HepG2 (cell line): ENCODE measurements around the gene GTF2B. TPM values are rescaled to one million over a fixed set of nuclear protein-coding genes. Genes with fewer than 3 reads are reported as not detected.

ENCODE experiments used
- ATAC-seq: fragments of 200-7000 bp; cut with Tn5 transposase; 3 replicates; pipeline ENCODE4 v1.9.1; 2020; ENCODE audit warnings: mild to moderate bottlenecking, moderate library complexity
- Bru-seq: library from RNA; stranded (reverse); fragments of 400-500 nt; gene quantifications from one replicate; lab custom pipeline; 2021; lab: Mats Ljungman, UMichigan
- BruChase-seq, 2 experiments: library from RNA; stranded (reverse); fragments of 400-500 nt; gene quantifications; one replicate each; lab custom pipeline; 2021; lab: Mats Ljungman, UMichigan
- BruUV-seq: library from RNA; stranded (reverse); fragments of 400-500 nt; replicated peaks from 2 replicates; lab custom pipeline; 2021; lab: Mats Ljungman, UMichigan
- CTCF ChIA-PET: fragments of 300-600 bp; formaldehyde crosslinking; extraction: SDS; loops from one replicate; lab custom pipeline; 2021; ENCODE audit warnings: low total read pairs, inconsistent platforms, low intra/inter-chr PET ratio; lab: Yijun Ruan, JAX
- POLR2A ChIA-PET: fragments of 350-600 bp; sonication (Branson Sonifier 250); formaldehyde crosslinking; loops from one replicate; lab custom pipeline; 2020; ENCODE audit warnings: antibody characterized with exemption, inconsistent platforms; lab: Yijun Ruan, JAX
- DNase-seq: peaks from one replicate; pipeline ENCODE4 v3.0.0-alpha.2; 2015; ENCODE audit warnings: low spot score
- FAIRE-seq: peaks from 3 replicates; lab custom pipeline; 2011; peaks lifted over from hg19 to GRCh38; lab: Jason Lieb, UNC
- H2AFZ ChIP-seq: one replicate; pipeline ENCODE4 v1.6.1; 2011; ENCODE audit warnings: low read length, inconsistent platforms
- H3K27ac ChIP-seq: fragments of 300-600 bp; 3 replicates; pipeline ENCODE4 v1.8.0; 2011; ENCODE audit warnings: mixed run types, mild to moderate bottlenecking, mixed read lengths, low read length, inconsistent platforms; ENCODE audit not compliant: insufficient read depth; ENCODE audit errors: extremely low read length
- H3K27me3 ChIP-seq, 2 experiments: fragments of 200-600 bp in 1 of 2; 2 replicates in 1 of 2; 3 replicates in 1 of 2; pipeline versions ENCODE4 v1.6.0 to v1.8.0; 2011; ENCODE audit warnings: low read length in 2 of 2, mild to moderate bottlenecking in 2 of 2, moderate library complexity in 2 of 2, inconsistent platforms in 1 of 2; ENCODE audit not compliant: insufficient read depth in 2 of 2, control insufficient read depth in 1 of 2
- H3K36me3 ChIP-seq, 2 experiments: fragments of 200-600 bp in 1 of 2; replicated peaks in 1 of 2; 2 replicates in 1 of 2; 3 replicates in 1 of 2; pipeline versions ENCODE4 v1.5.1 to v1.8.0; 2011; ENCODE audit warnings: low read length in 2 of 2, inconsistent platforms in 1 of 2; ENCODE audit not compliant: insufficient read depth in 2 of 2, control insufficient read depth in 1 of 2
- H3K4me1 ChIP-seq: 2 replicates; pipeline ENCODE4 v1.5.1; 2012; ENCODE audit warnings: low read length, inconsistent platforms; ENCODE audit not compliant: insufficient read depth
- H3K4me2 ChIP-seq: 2 replicates; pipeline ENCODE4 v1.6.0; 2011; ENCODE audit warnings: low read depth, low read length, inconsistent platforms
- H3K4me3 ChIP-seq, 3 experiments: fragments of 200-600 bp in 1 of 3; sonication (generic), shearing (Covaris generic) in 1 of 3; replicated peaks in 1 of 3; 2 replicates each; pipeline ENCODE4 v1.5.1; 2011 to 2016; ENCODE audit warnings: low read length in 3 of 3, inconsistent platforms in 2 of 3, low read depth in 2 of 3, mild to moderate bottlenecking in 2 of 3, control low read depth in 1 of 3, mixed read lengths in 1 of 3; ENCODE audit not compliant: insufficient read depth in 1 of 3
- H3K79me2 ChIP-seq: one replicate; pipeline ENCODE4 v1.6.1; 2011; ENCODE audit warnings: low read length, inconsistent platforms; ENCODE audit not compliant: insufficient read depth
- H3K9ac ChIP-seq: 2 replicates; pipeline ENCODE4 v1.6.0; 2011; ENCODE audit warnings: mild to moderate bottlenecking, low read depth, low read length, inconsistent platforms; ENCODE audit not compliant: insufficient read depth
- H3K9me3 ChIP-seq: 2 replicates; pipeline ENCODE4 v1.5.1; 2012; ENCODE audit warnings: mild to moderate bottlenecking, low read length
- H4K20me1 ChIP-seq: 2 replicates; pipeline ENCODE4 v1.6.0; 2011; ENCODE audit warnings: inconsistent platforms, mild to moderate bottlenecking, low read length, moderate library complexity; ENCODE audit not compliant: insufficient read depth
- CC2D1A ChIP-seq: sonication (generic); formaldehyde crosslinking; IDR thresholded peaks from 2 replicates; pipeline ENCODE4 v1.8.1; 2023; ENCODE audit warnings: mild to moderate bottlenecking, missing genetic modification reagents
- HES4 ChIP-seq: sonication (generic); formaldehyde crosslinking; IDR thresholded peaks from 2 replicates; pipeline ENCODE4 v1.9.0; 2021; ENCODE audit warnings: mild to moderate bottlenecking, missing genetic modification reagents, borderline replicate concordance
- HOXA7 ChIP-seq: sonication (generic); formaldehyde crosslinking; IDR thresholded peaks from 2 replicates; pipeline ENCODE4 v1.8.1; 2022; ENCODE audit warnings: mild to moderate bottlenecking, missing genetic modification reagents, moderate library complexity
- NFE2L2 ChIP-seq: fragments of 150-350 bp; IDR thresholded peaks from 2 replicates; pipeline ENCODE4 v1.6.1; 2014; ENCODE audit warnings: low read length
- SP1 ChIP-seq, 2 experiments: fragments of 450-650 bp in 1 of 2; sonication (generic) in 1 of 2; formaldehyde crosslinking in 1 of 2; IDR thresholded peaks; 2 replicates each; pipeline versions ENCODE4 v1.4.0 to v1.6.1; 2016 to 2020; ENCODE audit warnings: missing genetic modification reagents in 1 of 2
- SUZ12 ChIP-seq: fragments of 150-350 bp; IDR thresholded peaks from 2 replicates; pipeline ENCODE4 v1.6.1; 2014; ENCODE audit warnings: low read depth, low read length
- ZFP82 ChIP-seq: sonication (generic); formaldehyde crosslinking; IDR thresholded peaks from 2 replicates; pipeline ENCODE4 v1.5.1; 2020; ENCODE audit warnings: mild to moderate bottlenecking, missing genetic modification reagents, borderline replicate concordance
- ZNF234 ChIP-seq: sonication (generic); formaldehyde crosslinking; conservative IDR thresholded peaks from 2 replicates; pipeline ENCODE4 v1.5.1; 2020; ENCODE audit warnings: mild to moderate bottlenecking, missing genetic modification reagents
- ZNF275 ChIP-seq: sonication (generic); formaldehyde crosslinking; IDR thresholded peaks from 2 replicates; pipeline ENCODE4 v1.8.0; 2022; ENCODE audit warnings: missing genetic modification reagents, mild to moderate bottlenecking, inconsistent platforms, borderline replicate concordance
- ZNF281 ChIP-seq: sonication (generic); formaldehyde crosslinking; IDR thresholded peaks from 2 replicates; pipeline ENCODE4 v1.4.0; 2020; ENCODE audit warnings: missing genetic modification reagents, borderline replicate concordance
- ZNF484 ChIP-seq: sonication (generic); formaldehyde crosslinking; IDR thresholded peaks from 2 replicates; pipeline ENCODE4 v1.5.1; 2020; ENCODE audit warnings: mild to moderate bottlenecking, low read depth, missing genetic modification reagents, borderline replicate concordance
- ZNF549 ChIP-seq: sonication (generic); formaldehyde crosslinking; IDR thresholded peaks from 2 replicates; pipeline ENCODE4 v1.5.0; 2020; ENCODE audit warnings: missing genetic modification reagents
- ZNF563 ChIP-seq: sonication (generic); formaldehyde crosslinking; IDR thresholded peaks from 2 replicates; pipeline ENCODE4 v1.8.0; 2022; ENCODE audit warnings: mild to moderate bottlenecking, moderate library complexity, missing genetic modification reagents
- WGBS: methylation state at CpG from one replicate; pipeline ENCODE4 v1.1.6; 2017; ENCODE audit warnings: low lambda C conversion rate; 5-methylcytosine and 5-hydroxymethylcytosine counted together
- in situ Hi-C: cut with HindIII; loops from 2 replicates; pipeline ENCODE4 v1.10.0; 2017; ENCODE audit warnings: low pct_unique_long_range_greater_than_20kb; ENCODE audit not compliant: extremely low pct_ligation_motif_present
- intact Hi-C: fragments of 100-400 bp; cut with micrococcal nuclease; formaldehyde crosslinking; loops from one replicate; pipeline ENCODE4 v1.10.0; 2022; ENCODE audit not compliant: unreplicated experiment
- long read RNA-seq, 2 experiments: library from RNA in 1 of 2; library from polyadenylated mRNA in 1 of 2; stranded (forward) in 1 of 2; unstranded in 1 of 2; transcript quantifications; one replicate each; pipeline ENCODE4 v2.0.0, GENCODE V29; 2019 to 2022
- polyA minus RNA-seq, 3 experiments: library from RNA; depleted of rRNA, polyadenylated mRNA; stranded (reverse); fragments of >200 nt; gene quantifications; 2 replicates each; pipeline ENCODE4 v1.2.3, GENCODE V29; 2011; ENCODE audit warnings: low replicate concordance in 1 of 3
- polyA plus RNA-seq, 8 experiments: library from polyadenylated mRNA; depleted of rRNA in 3 of 8; stranded (reverse) in 7 of 8; unstranded in 1 of 8; fragments of >200 nt; fragmentation: Illumina TruSeq in 4 of 8; extraction: Trizol in 4 of 8; gene quantifications; 2 replicates each; pipeline versions ENCODE4 v1.2.1 to v1.2.3, GENCODE V29; 2011 to 2016; ENCODE audit warnings: low read depth in 4 of 8, missing spikeins in 1 of 8, mixed read lengths in 1 of 8; ENCODE audit not compliant: insufficient read depth in 1 of 8
- total RNA-seq, 5 experiments: library from RNA; depleted of rRNA; stranded (reverse); fragments of >200 nt; fragmentation: Illumina TruSeq; extraction: Trizol; gene quantifications; 2 replicates each; pipeline ENCODE4 v1.2.3, GENCODE V29; 2016; ENCODE audit warnings: low read depth in 1 of 5

Gene GTF2B
- total RNA-seq (2016; rRNA removed; fragmentation: Illumina TruSeq; extraction: Trizol) (43.4 and 68.0 TPM in 2 replicates), polyA plus RNA-seq (2011; rRNA removed) (26.1 and 31.5 TPM in 2 replicates), polyA minus RNA-seq (2011; rRNA and poly(A)+ RNA removed; ENCODE audit: low replicate concordance) (13.1 and 19.1 TPM in 2 replicates), Bru-seq, nascent RNA (percentile 80 among the genes with signal in this experiment), BruChase-seq, experiment 1, labeled RNA remaining after a 6-hour chase (percentile 63 among the genes with signal in this experiment), BruChase-seq, experiment 2, labeled RNA remaining after a 2-hour chase (percentile 68 among the genes with signal in this experiment)
- 10.0 and 11.6 TPM in 2 replicates for total RNA-seq (2016; cell fraction: cytosol; rRNA removed; fragmentation: Illumina TruSeq; extraction: Trizol; ENCODE audit: low read depth)
- 43.5 and 71.8 TPM in 2 replicates for total RNA-seq (2016; cell fraction: insoluble cytoplasmic fraction; rRNA removed; fragmentation: Illumina TruSeq; extraction: Trizol)
- 12.6 and 14.3 TPM in 2 replicates for total RNA-seq (2016; cell fraction: membrane; rRNA removed; fragmentation: Illumina TruSeq; extraction: Trizol)
- total RNA-seq (2016; cell fraction: nucleus; rRNA removed; fragmentation: Illumina TruSeq; extraction: Trizol), result 18.8 and 21.9 TPM in 2 replicates
- 14.8 and 26.0 TPM in 2 replicates for polyA plus RNA-seq (2011; cell fraction: cytosol; rRNA removed)
- polyA plus RNA-seq (2011; cell fraction: nucleus; rRNA removed), result 6.7 and 9.4 TPM in 2 replicates
- 26.4 and 28.5 TPM in 2 replicates for polyA plus RNA-seq (2012)
- 4.0 and 4.3 TPM in 2 replicates for polyA plus RNA-seq (2016; cell fraction: cytosol; fragmentation: Illumina TruSeq; extraction: Trizol; ENCODE audit: low read depth)
- polyA plus RNA-seq (2016; cell fraction: insoluble cytoplasmic fraction; fragmentation: Illumina TruSeq; extraction: Trizol; ENCODE audit: low read depth), result 58.8 and 59.1 TPM in 2 replicates
- 5.8 and 6.0 TPM in 2 replicates for polyA plus RNA-seq (2016; cell fraction: membrane; fragmentation: Illumina TruSeq; extraction: Trizol; ENCODE audit: low read depth)
- polyA plus RNA-seq (2016; cell fraction: nucleus; fragmentation: Illumina TruSeq; extraction: Trizol; ENCODE audit: insufficient read depth, low read depth), result 21.6 and 23.3 TPM in 2 replicates
- polyA minus RNA-seq (2011; cell fraction: cytosol; rRNA and poly(A)+ RNA removed), result 15.4 and 26.0 TPM in 2 replicates
- polyA minus RNA-seq (2011; cell fraction: nucleus; rRNA and poly(A)+ RNA removed), result 19.9 and 20.6 TPM in 2 replicates
- long read RNA-seq, experiment 1, transcript GTF2B-201 (7 exons, 1,351 nt), result major isoform, 57 of 68 reads
- long read RNA-seq, experiment 1, partial matches to known transcripts, result 4 of 68 reads
- long read RNA-seq, experiment 1, other reads (novel, unspliced or antisense), result 7 of 68 reads
- long read RNA-seq, experiment 2, transcript GTF2B-201 (7 exons, 1,351 nt), result major isoform, 27 of 44 reads
- long read RNA-seq, experiment 2, partial matches to known transcripts, result 7 of 44 reads
- long read RNA-seq, experiment 2, other reads (novel, unspliced or antisense), result 10 of 44 reads

- Histone ChIP-seq H4K20me1 (peaks cover 17% of the 10 kb centered on the region; the same call in 1 of the 2 replicates), H3K27me3 (no peaks in the 10 kb centered on the region; a peak in 1 of 5 replicates), H3K4me2 (peak within 1 kb of the TSS; percentile 83), H3K79me2 (peaks cover 44% of the 10 kb centered on the region), H3K4me1 (peaks cover 31% of the 10 kb centered on the region), H3K9ac (peak within 1 kb of the TSS; percentile 93), H3K27ac (peak within 1 kb of the TSS; percentile 88), H3K9me3 (no peaks in the 10 kb centered on the region), H3K36me3 (peaks cover 1 to 13% of the 10 kb centered on the region in 2 experiments; a peak in 1 of 5 replicates), H3K4me3 (peak within 1 kb of the TSS; percentile 84 to 96 (median 87)), H2AFZ (peak within 1 kb of the TSS; percentile 98)
- FAIRE-seq (peak; percentile 84), ATAC-seq (peak; percentile 73), DNase-seq (peak; percentile 89)
- WGBS, result 3% methylated on average over 26 of the region's 47 CpGs
- intact Hi-C loops, result loop anchor here (5.0 to 10.0 kb wide), 2 partner anchors 86 to 633 kb away; partner anchors contain the start of gene LRRC8B
- BruUV-seq, result no TSS peak
- in situ Hi-C loops, result no loop called here
- CTCF ChIA-PET, result no interaction called here
- POLR2A ChIA-PET, result interaction anchor here (0.8 to 3.0 kb wide), 12 partner anchors 11 to 715 kb away, joined by 3 to 13 read pairs (median 4); partner anchors contain the start of gene PKN2
- TF ChIP-seq ZNF563 (CRISPR knock-in tag) (peak; percentile 77; the same call in 1 of the 2 replicates), HES4 (peak; percentile 68; the same call in 1 of the 2 replicates), SP1 (IDR thresholded peaks at IDR 0.05) (no peak), SP1 (CRISPR knock-in tag; IDR thresholded peaks at IDR 0.05) (no peak), ZNF281 (no peak), HOXA7 (CRISPR knock-in tag) (no peak), NFE2L2 (no peak), ZFP82 (CRISPR knock-in tag) (no peak), ZNF549 (CRISPR knock-in tag) (no peak), ZNF484 (CRISPR knock-in tag) (no peak), ZNF234 (no peak), SUZ12 (no peak), ZNF275 (CRISPR knock-in tag) (peak; percentile 33; the same call in 1 of the 2 replicates), CC2D1A (no peak)
Observed at GRCh38 chr1:88891318-88891950, at the start of gene GTF2B. GTF2B (minus strand) TSS chr1:88891567; CDS start chr1:88891499, 68 bp downstream.
